GM18520 (cell line): Measurements from ENCODE around the gene TEX35.
"Not testable (repeated sequence)": the region's sequence is repeated elsewhere in the genome, so short reads cannot be mapped to it uniquely, and the experiment has no call there.

Experiments
- ATAC-seq: cut with Tn5 transposase; IDR thresholded peaks from one replicate; pipeline ENCODE4 v1.9.1; 2021; ENCODE audit not compliant: unreplicated experiment

Gene TEX35

GRCh38 chr1:178539291-178539690, 26.4 kb downstream of the TEX35 start:
- ATAC-seq = no peak

- no peak for ATAC-seq
These were observed 27.3 kb downstream of the TEX35 start for GRCh38 chr1:178540204-178540603.

GRCh38 chr1:178540646-178541045, 27.7 kb downstream of the TEX35 start:
- ATAC-seq = no peak

- no peak for ATAC-seq
These were observed 28.5 kb downstream of the TEX35 start for GRCh38 chr1:178541379-178541778.

GRCh38 chr1:178541829-178542553, 29.1 kb downstream of the TEX35 start:
- ATAC-seq = peak; percentile 17

- peak; percentile 49 for ATAC-seq
These were observed 29.8 kb downstream of the TEX35 start for GRCh38 chr1:178542554-178543289.

GRCh38 chr1:178543290-178543607, 30.3 kb downstream of the TEX35 start:
- ATAC-seq = peak; percentile 29

- no peak for ATAC-seq
These were observed 31.6 kb downstream of the TEX35 start for GRCh38 chr1:178544531-178544930.

- no peak for ATAC-seq
These were observed 35.2 kb downstream of the TEX35 start for GRCh38 chr1:178548108-178548507.

- no peak for ATAC-seq
These were observed 38.4 kb downstream of the TEX35 start for GRCh38 chr1:178551307-178551706.

GRCh38 chr1:178551940-178552339, 39.0 kb downstream of the TEX35 start:
- ATAC-seq = no peak

- no peak for ATAC-seq
These were observed 39.9 kb downstream of the TEX35 start for GRCh38 chr1:178552856-178553255.

- ATAC-seq = not testable (repeated sequence)
These were observed 41.4 kb downstream of the TEX35 start for GRCh38 chr1:178554351-178554750.

- ATAC-seq = not testable (repeated sequence)
These were observed 42.7 kb downstream of the TEX35 start for GRCh38 chr1:178555613-178556012.

- ATAC-seq = not testable (repeated sequence)
These were observed 45.9 kb downstream of the TEX35 start for GRCh38 chr1:178558816-178559215.

- ATAC-seq = no peak
These were observed 48.0 kb downstream of the TEX35 start for GRCh38 chr1:178560871-178561376.

GRCh38 chr1:178563099-178563820, 50.4 kb downstream of the TEX35 start:
- no peak for ATAC-seq

GRCh38 chr1:178564086-178564782, 51.3 kb downstream of the TEX35 start:
- ATAC-seq = no peak

- no peak for ATAC-seq
These were observed 51.9 kb downstream of the TEX35 start for GRCh38 chr1:178564783-178565180.

GRCh38 chr1:178565586-178565985, 52.7 kb downstream of the TEX35 start:
- ATAC-seq = no peak

- ATAC-seq = peak; percentile 96
These were observed 53.3 kb downstream of the TEX35 start for GRCh38 chr1:178566187-178566586.
